Retina (tissue), 1 donor: ENCODE results near the gene HBQ1.
"Not testable (repeated sequence)": the region's sequence is repeated elsewhere in the genome, so short reads cannot be mapped to it uniquely, and the experiment has no call there.

Source experiments
- DNase-seq: peaks from one replicate; pipeline ENCODE4 v3.0.0-alpha.2; 2016

The HBQ1 gene

DNA sequence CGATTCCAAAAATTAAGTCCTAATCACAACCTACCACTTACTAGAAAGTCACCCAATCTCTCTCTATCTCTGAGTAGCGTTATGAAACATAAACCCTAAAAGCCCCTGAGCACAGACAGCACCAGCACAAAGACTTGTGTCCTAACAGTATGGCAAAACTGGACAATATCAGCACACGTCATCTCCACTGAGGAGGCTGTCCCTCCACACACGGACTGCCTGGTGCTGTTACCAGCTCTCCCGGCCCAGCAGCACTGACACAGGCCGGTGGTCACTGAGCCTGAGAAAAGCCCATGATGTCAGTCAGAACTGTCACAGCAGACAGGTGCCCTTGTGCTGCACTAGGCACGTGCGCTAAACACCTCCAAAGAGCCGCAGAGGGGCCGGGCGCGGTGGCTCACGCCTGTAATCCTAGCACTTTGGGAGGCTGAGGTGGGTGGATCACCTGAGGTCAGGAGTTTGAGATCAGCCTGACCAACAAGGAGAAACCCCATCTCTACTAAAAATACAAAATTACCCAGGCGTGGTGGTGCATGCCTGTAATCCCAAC, 31.4 kb downstream of the HBQ1 start:
- not testable (repeated sequence) for DNase-seq

GRCh38 chr16:212999-213398, 32.7 kb downstream of the HBQ1 start:
- DNase-seq: no peak

GRCh38 chr16:220021-220420, 39.8 kb downstream of the HBQ1 start:
- no peak for DNase-seq

DNA sequence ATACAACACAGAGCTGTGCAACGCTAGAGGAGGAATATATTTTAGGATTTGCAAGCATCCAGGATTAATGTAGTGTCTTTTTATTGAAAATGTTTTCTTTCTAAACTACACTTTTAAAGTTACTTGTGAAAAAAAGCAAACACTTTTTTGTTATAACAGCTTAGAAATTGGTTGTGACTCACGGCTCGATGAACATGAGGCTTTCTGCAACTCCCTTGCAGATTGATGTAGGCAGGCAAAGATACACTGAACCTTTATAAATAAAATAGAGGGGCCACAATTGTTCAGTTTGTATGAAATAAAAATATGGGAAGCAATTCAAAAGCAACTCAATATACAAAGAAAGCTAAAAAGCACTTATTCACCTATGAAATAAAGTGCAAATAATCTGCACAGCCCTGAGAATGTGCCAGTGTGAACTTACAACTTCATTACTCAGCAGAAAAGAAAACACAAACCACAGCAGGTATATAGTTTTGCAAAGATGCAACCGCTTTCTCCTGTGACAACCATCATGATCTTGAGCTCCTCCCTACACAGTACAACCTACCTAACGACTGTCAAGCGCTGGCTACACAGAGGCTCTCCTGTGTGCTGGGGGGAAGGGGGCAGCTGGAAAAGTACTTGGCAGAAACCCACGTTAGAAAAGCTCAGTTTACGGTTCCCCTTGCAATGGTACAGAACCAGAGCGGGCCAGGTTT, 48.0 kb downstream of the HBQ1 start:
- no peak for DNase-seq

- peak; percentile 99 for DNase-seq
Measured at GRCh38 chr16:228852-229730, 48.8 kb downstream of the HBQ1 start, which contains the start of gene LUC7L. LUC7L (minus strand) TSS chr16:229449; CDS start chr16:229339, 110 bp downstream.

- no peak for DNase-seq
Measured at GRCh38 chr16:229731-230281, 49.5 kb downstream of the HBQ1 start.

DNA sequence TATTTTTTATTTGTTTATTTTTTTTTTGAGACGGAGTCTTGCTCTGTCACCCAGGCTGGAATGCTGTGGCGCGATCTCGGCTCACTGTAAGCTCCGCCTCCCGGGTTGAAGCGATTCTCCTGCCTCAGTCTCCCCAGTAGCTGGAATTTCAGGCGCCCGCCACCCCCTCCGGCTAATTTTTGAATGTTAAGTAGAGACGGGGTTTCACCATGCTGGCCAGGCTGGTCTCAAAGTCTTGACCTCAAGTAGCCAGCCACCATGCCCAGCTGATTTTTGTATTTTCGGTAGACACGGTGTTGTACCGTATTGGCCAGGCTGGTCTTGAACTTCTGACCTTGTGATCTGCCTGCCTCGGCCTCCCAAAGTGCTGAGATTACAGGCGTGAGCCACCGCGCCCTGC, 50.1 kb downstream of the HBQ1 start:
- not testable (repeated sequence) for DNase-seq
